ENCODE results near the gene KCNS1.

- TF ChIP-seq POLR2A (IDR thresholded peaks at IDR 0.05; ENCODE audit: low read length): no peak
- no peak for TF ChIP-seq EP300 (IDR thresholded peaks at IDR 0.05)
- no peak for TF ChIP-seq SMC3 (IDR thresholded peaks at IDR 0.05)
- TF ChIP-seq BHLHE40 (IDR thresholded peaks at IDR 0.05; ENCODE audit: low read depth, low read length): no peak
- no peak for TF ChIP-seq RCOR1 (IDR thresholded peaks at IDR 0.05; ENCODE audit: low read depth, low read length)
- TF ChIP-seq SREBF2 (IDR thresholded peaks at IDR 0.05): no peak
- no peak for TF ChIP-seq CTCF (IDR thresholded peaks at IDR 0.05)
- TF ChIP-seq PBX3 (IDR thresholded peaks at IDR 0.05): no peak
- no peak for TF ChIP-seq CBX8 (IDR thresholded peaks at IDR 0.05)
- TF ChIP-seq BCL3 (IDR thresholded peaks at IDR 0.05): no peak
These were observed 33.8 kb downstream of the KCNS1 start for GRCh38 chr20:45067087-45067486.

All from A549 (cell line).